CD14-positive monocyte (primary cell): ENCODE data around the gene SMG6. TPM values are rescaled to one million over a fixed set of nuclear protein-coding genes. Genes with fewer than 3 reads are reported as not detected.
"Not testable (repeated sequence)": the region's sequence is repeated elsewhere in the genome, so short reads cannot be mapped to it uniquely, and the experiment has no call there.

Experiments
- DNase-seq, 3 donors: peaks; one replicate each; pipeline ENCODE4 v3.0.0-alpha.2; 2011 to 2022
- H2AFZ ChIP-seq: 2 replicates; pipeline ENCODE4 v1.6.0; 2012; ENCODE audit warnings: mild to moderate bottlenecking, low read depth, low read length, inconsistent platforms; ENCODE audit not compliant: insufficient read depth, poor library complexity, severe bottlenecking
- H3K27ac ChIP-seq, 2 donors: 1 replicate in 1 of 2; 2 replicates in 1 of 2; pipeline ENCODE4 v1.5.1; 2012 to 2013; ENCODE audit warnings: low read length in 2 of 2, control low read depth in 1 of 2, inconsistent platforms in 1 of 2, low read depth in 1 of 2, mild to moderate bottlenecking in 1 of 2
- H3K27me3 ChIP-seq, 2 donors: one replicate each; pipeline versions ENCODE4 v1.6.0 to v1.6.1; 2011 to 2013; ENCODE audit warnings: low read length in 2 of 2; ENCODE audit not compliant: control insufficient read depth in 2 of 2, insufficient read depth in 2 of 2
- H3K36me3 ChIP-seq, 2 donors: replicated peaks in 1 of 2; 1 replicate in 1 of 2; 2 replicates in 1 of 2; pipeline versions ENCODE4 v1.5.1 to v1.6.1; 2012 to 2013; ENCODE audit warnings: low read length in 2 of 2, control low read depth in 1 of 2, inconsistent platforms in 1 of 2, mild to moderate bottlenecking in 1 of 2; ENCODE audit not compliant: insufficient read depth in 2 of 2, control insufficient read depth in 1 of 2
- H3K4me1 ChIP-seq, 2 donors: 1 replicate in 1 of 2; 2 replicates in 1 of 2; pipeline versions ENCODE4 v1.5.1 to v1.6.1; 2012 to 2013; ENCODE audit warnings: low read length in 2 of 2, control low read depth in 1 of 2, inconsistent platforms in 1 of 2, mild to moderate bottlenecking in 1 of 2, moderate library complexity in 1 of 2; ENCODE audit not compliant: insufficient read depth in 2 of 2, control insufficient read depth in 1 of 2
- H3K4me2 ChIP-seq: replicated peaks from 2 replicates; pipeline ENCODE3; 2012; ENCODE audit warnings: low read length, moderate library complexity, mild to moderate bottlenecking; ENCODE audit not compliant: poor library complexity, severe bottlenecking; ENCODE audit errors: extremely low read depth
- H3K4me3 ChIP-seq, 3 experiments: fragments of 200-600 bp in 1 of 3; sonication (generic) in 1 of 3; replicated peaks in 1 of 3; 1 replicate in 2 of 3; 2 replicates in 1 of 3; pipeline ENCODE4 v1.5.1; 2011 to 2013; ENCODE audit warnings: low read length in 3 of 3, mild to moderate bottlenecking in 3 of 3, control low read depth in 2 of 3, low read depth in 2 of 3, inconsistent platforms in 1 of 3, moderate library complexity in 1 of 3
- H3K79me2 ChIP-seq: 2 replicates; pipeline ENCODE4 v1.6.0; 2012; ENCODE audit warnings: mild to moderate bottlenecking, control low read depth, inconsistent platforms, low read length, moderate library complexity; ENCODE audit not compliant: insufficient read depth
- H3K9ac ChIP-seq: 2 replicates; pipeline ENCODE4 v1.6.0; 2017; ENCODE audit warnings: low read length, mild to moderate bottlenecking; ENCODE audit not compliant: insufficient read depth, poor library complexity, severe bottlenecking
- H3K9me3 ChIP-seq, 2 donors: replicated peaks in 1 of 2; 1 replicate in 1 of 2; 2 replicates in 1 of 2; pipeline versions ENCODE4 v1.5.1 to v1.6.1; 2012 to 2013; ENCODE audit warnings: low read length in 2 of 2, control low read depth in 1 of 2; ENCODE audit not compliant: control insufficient read depth in 1 of 2, insufficient read depth in 1 of 2
- H4K20me1 ChIP-seq: 2 replicates; pipeline ENCODE4 v1.6.0; 2012; ENCODE audit warnings: mild to moderate bottlenecking, low read length, control low read depth, moderate library complexity; ENCODE audit not compliant: insufficient read depth
- H3K27ac Mint-ChIP-seq, 7 donors: one replicate each; pipeline ENCODE4 v1.8.0; 2020; ENCODE audit warnings: mild to moderate bottlenecking in 7 of 7, mixed read lengths in 7 of 7, moderate library complexity in 6 of 7, inconsistent platforms in 2 of 7
- H3K27me3 Mint-ChIP-seq, 3 donors: one replicate each; pipeline ENCODE4 v1.8.0; 2021 to 2022; ENCODE audit warnings: low read depth in 3 of 3, mild to moderate bottlenecking in 3 of 3, mixed read lengths in 3 of 3, moderate library complexity in 3 of 3, inconsistent platforms in 1 of 3
- H3K36me3 Mint-ChIP-seq, 2 donors: one replicate each; pipeline ENCODE4 v1.8.0; 2020; ENCODE audit warnings: mixed read lengths in 2 of 2, inconsistent platforms in 1 of 2, mild to moderate bottlenecking in 1 of 2
- H3K4me1 Mint-ChIP-seq: one replicate; pipeline ENCODE4 v1.8.0; 2020; ENCODE audit warnings: mild to moderate bottlenecking, mixed read lengths
- H3K4me3 Mint-ChIP-seq, 2 donors: one replicate each; pipeline ENCODE4 v1.8.0; 2020; ENCODE audit warnings: mild to moderate bottlenecking in 2 of 2, mixed read lengths in 2 of 2, moderate library complexity in 1 of 2
- H3K9me3 Mint-ChIP-seq, 7 donors: one replicate each; pipeline ENCODE4 v1.8.0; 2020 to 2022; ENCODE audit warnings: mixed read lengths in 7 of 7, mild to moderate bottlenecking in 6 of 7, moderate library complexity in 6 of 7, inconsistent platforms in 2 of 7
- CTCF ChIP-seq: fragments of 200-600 bp; IDR thresholded peaks from one replicate; pipeline ENCODE4 v1.8.0; 2022; ENCODE audit warnings: antibody characterized with exemption, mild to moderate bottlenecking
- WGBS: methylation state at CpG from one replicate; pipeline ENCODE4 v1.1.5; 2013; ENCODE audit warnings: missing lambda C conversion rate; ENCODE audit not compliant: insufficient coverage; 5-methylcytosine and 5-hydroxymethylcytosine counted together
- intact Hi-C, 2 donors: fragments of 100-400 bp; cut with micrococcal nuclease; formaldehyde crosslinking; loops; one replicate each; pipeline versions ENCODE4 v1.15.0 to v1.15.1; 2023
- polyA plus RNA-seq, 3 donors: library from polyadenylated mRNA; depleted of rRNA in 1 of 3; unstranded in 2 of 3; stranded (reverse) in 1 of 3; fragments of 300-500 nt in 2 of 3; fragments of >200 nt in 1 of 3; fragmentation: Illumina TruSeq in 2 of 3; gene quantifications; 1 replicate in 2 of 3; 2 replicates in 1 of 3; pipeline ENCODE4 v1.2.3, GENCODE V29; 2012 to 2021

The SMG6 gene
- polyA plus RNA-seq, 3 donors = 0.67 to 7.1 (median 1.1) TPM

GRCh38 chr17:2319051-2319450 lies 15.5 kb upstream of the SMG6 start:
- Mint-ChIP-seq H3K36me3 (peaks cover 26 to 38% of the 10 kb centered on the region in 2 donors), H3K4me1 (peaks cover 8% of the 10 kb centered on the region), H3K27me3 (no peaks in the 10 kb centered on the region), H3K9me3 (no peaks in the 10 kb centered on the region), H3K27ac (peak overlapping the region in 1 of 7 donors; percentile 0), H3K4me3 (no peak overlapping the region)
- Histone ChIP-seq H3K27ac (no peak overlapping the region), H3K9ac (no peak overlapping the region), H3K9me3 (no peaks in the 10 kb centered on the region), H3K27me3 (no peaks in the 10 kb centered on the region), H4K20me1 (no peaks in the 10 kb centered on the region), H2AFZ (no peak overlapping the region), H3K79me2 (no peaks in the 10 kb centered on the region), H3K4me2 (no peak overlapping the region), H3K36me3 (peaks cover 19 to 32% of the 10 kb centered on the region in 2 donors), H3K4me3 (no peak overlapping the region), H3K4me1 (no peaks in the 10 kb centered on the region)
- intact Hi-C loops = no loop called here
- DNase-seq = no peak
- TF ChIP-seq CTCF = no peak

GRCh38 chr17:2317796-2318195 lies 14.2 kb upstream of the SMG6 start:
- no peaks in the 10 kb centered on the region for H3K9me3 Mint-ChIP-seq
- WGBS = 97% methylated on average over 3 of the region's 3 CpGs
- no peak overlapping the region for H2AFZ ChIP-seq
- H3K4me3 ChIP-seq = no peak overlapping the region
- H3K4me1 Mint-ChIP-seq = peaks cover 8% of the 10 kb centered on the region
- intact Hi-C loops = no loop called here
- no peak overlapping the region for H3K27ac ChIP-seq
- H3K27me3 ChIP-seq = no peaks in the 10 kb centered on the region
- no peaks in the 10 kb centered on the region for H3K4me1 ChIP-seq
- no peak for TF ChIP-seq CTCF
- H4K20me1 ChIP-seq = no peaks in the 10 kb centered on the region
- no peaks in the 10 kb centered on the region for H3K9me3 ChIP-seq
- peaks cover 13 to 25% of the 10 kb centered on the region in 2 donors for H3K36me3 Mint-ChIP-seq
- H3K36me3 ChIP-seq = peaks cover 7 to 20% of the 10 kb centered on the region in 2 donors
- no peak overlapping the region for H3K9ac ChIP-seq
- H3K4me3 Mint-ChIP-seq = no peak overlapping the region
- no peak for DNase-seq
- H3K27ac Mint-ChIP-seq = no peak overlapping the region
- H3K27me3 Mint-ChIP-seq = no peaks in the 10 kb centered on the region
- H3K4me2 ChIP-seq = no peak overlapping the region
- H3K79me2 ChIP-seq = no peaks in the 10 kb centered on the region

- H3K4me3 ChIP-seq, H3K4me1 Mint-ChIP-seq, intact Hi-C loops, H2AFZ ChIP-seq, H3K9me3 ChIP-seq, H3K4me3 Mint-ChIP-seq, H3K9me3 Mint-ChIP-seq, H3K4me2 ChIP-seq, H3K4me1 ChIP-seq, H3K9ac ChIP-seq, DNase-seq, H3K27ac ChIP-seq, H3K27me3 ChIP-seq, H3K27me3 Mint-ChIP-seq, H4K20me1 ChIP-seq, H3K79me2 ChIP-seq, H3K27ac Mint-ChIP-seq: not testable (repeated sequence)
- 100% methylated on average over 2 of the region's 7 CpGs for WGBS
- peaks cover 3 to 11% of the 10 kb centered on the region in 2 donors for H3K36me3 ChIP-seq
- peaks cover 7 to 17% of the 10 kb centered on the region in 2 donors for H3K36me3 Mint-ChIP-seq
Observed at GRCh38 chr17:2316916-2317205, 13.3 kb upstream of the SMG6 start.
